NT2/D1 (cell line): Measurements from ENCODE around the gene MZF1.

Experiments used
- SUZ12 ChIP-seq: IDR thresholded peaks from 2 replicates; pipeline ENCODE4 v1.6.1; 2011; ENCODE audit not compliant: insufficient read length, insufficient read depth; ENCODE audit errors: extremely low read depth
- YY1 ChIP-seq: IDR thresholded peaks from 2 replicates; pipeline ENCODE4 v1.6.1; 2011; ENCODE audit not compliant: insufficient read length, insufficient read depth
- ZNF274 ChIP-seq: IDR thresholded peaks from 2 replicates; pipeline ENCODE4 v1.6.1; 2011; ENCODE audit warnings: mild to moderate bottlenecking, low read depth, low read length

DNA sequence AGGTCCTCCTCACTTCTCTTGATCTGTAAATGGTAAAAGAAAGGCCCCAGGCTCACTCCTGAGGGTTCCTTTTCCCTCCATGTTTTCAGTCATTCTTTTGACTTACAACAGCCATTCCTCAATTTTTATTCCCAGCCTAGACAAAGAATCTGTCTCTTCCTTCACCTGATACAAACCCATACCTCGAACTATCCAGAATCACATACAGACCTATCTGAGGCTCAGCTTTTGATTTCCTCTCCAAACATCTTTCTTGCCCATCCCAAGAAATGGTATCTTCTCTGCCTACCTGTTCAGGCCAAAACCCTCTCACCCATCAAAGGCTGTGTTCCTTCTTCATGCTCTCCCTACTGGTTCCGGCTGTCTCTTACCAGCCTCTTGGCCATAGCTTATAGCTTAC, 20.5 kb downstream of the MZF1 start:
- TF ChIP-seq YY1 (no peak), ZNF274 (no peak), SUZ12 (no peak)
